ENCODE results near the gene CPTP.
"Not testable (repeated sequence)": the region's sequence is repeated elsewhere in the genome, so short reads cannot be mapped to it uniquely, and the experiment has no call there.

Gene CPTP

GRCh38 chr1:1360506-1361169, 36.0 kb downstream of the CPTP start:
- in situ Hi-C loops (cut with MboI; ENCODE audit: low sequenced_read_pairs), result no loop called here

DNA sequence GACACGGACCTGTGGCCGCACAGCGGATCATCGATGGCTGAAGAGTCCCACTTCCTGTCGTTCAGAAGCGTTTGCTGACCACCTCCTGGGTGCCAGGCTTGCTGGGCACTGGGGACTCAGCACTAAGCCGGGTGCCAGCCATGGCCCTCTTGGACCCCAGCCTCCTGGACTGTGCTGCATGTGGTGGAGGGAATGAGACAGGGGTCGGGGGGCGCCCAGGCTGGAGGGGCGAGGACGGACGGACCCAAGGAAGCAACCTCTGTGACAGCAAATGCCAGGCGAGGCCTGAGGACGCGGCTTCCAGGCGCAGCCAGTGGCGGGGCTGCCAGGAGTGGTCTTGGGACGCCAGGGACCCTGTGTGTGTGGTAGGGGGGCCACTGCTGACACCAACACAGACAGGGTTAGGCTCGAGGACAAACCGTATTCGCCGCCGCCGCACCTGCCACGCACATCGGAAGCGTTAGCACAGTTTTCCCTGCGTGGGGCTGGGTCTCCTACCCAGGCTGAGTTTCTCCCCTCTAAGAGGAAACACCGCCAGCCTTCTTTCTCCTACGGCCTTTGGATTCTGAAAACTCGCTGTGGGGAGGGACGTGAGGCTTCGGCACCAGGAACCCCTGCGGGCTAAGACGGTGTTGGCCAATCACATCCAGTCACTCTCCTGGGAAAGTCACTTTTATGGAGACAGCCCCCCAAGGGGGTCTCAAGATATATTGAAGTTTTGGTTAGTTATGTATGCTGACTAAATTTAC, 36.8 kb downstream of the CPTP start:
- in situ Hi-C loops (cut with MboI; ENCODE audit: low sequenced_read_pairs), result no loop called here

DNA sequence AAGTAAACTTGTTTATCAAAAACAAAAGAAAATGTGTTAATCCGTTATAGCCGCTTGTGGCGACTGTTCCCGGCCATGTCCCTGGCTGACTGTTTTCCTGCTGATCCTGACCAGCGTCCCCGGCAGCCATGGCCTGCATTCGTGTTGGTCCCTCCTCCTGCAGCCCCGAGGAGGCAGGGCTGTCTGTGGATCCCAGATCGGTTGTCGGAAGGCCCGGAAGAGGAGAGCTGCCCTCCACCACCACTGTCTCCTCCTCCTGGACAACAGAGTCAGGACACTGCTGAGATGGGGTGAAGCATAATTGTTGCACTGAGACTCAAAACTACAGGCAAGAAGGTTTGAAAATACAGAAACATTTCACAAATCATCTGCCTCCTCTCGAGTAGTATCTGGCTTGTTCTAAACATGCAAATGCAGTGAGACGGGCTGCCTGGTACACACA, 37.4 kb downstream of the CPTP start:
- in situ Hi-C loops (cut with MboI; ENCODE audit: low sequenced_read_pairs), result no loop called here

DNA sequence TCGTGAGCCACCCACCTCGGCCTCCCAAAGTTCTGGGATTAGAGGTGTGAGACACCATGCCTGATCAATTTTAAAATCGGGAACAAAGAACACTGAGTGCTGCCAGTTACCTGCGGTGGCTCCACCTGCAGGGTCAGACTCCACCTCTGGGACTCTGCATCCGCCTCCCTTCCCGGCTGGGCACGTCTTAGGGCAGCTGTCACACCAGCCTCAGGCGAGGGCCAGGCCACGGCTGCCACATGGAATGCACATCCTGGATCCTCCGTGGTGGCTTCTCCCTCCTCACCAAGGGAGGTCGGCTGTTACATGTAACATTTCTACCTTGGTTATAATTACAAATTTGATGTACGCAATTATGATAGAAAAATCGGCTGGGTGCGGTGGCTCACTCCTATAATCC, 39.7 kb downstream of the CPTP start:
- in situ Hi-C loops (cut with MboI; ENCODE audit: low sequenced_read_pairs), result no loop called here

GRCh38 chr1:1365875-1366698, 41.5 kb downstream of the CPTP start:
- in situ Hi-C loops (cut with MboI; ENCODE audit: low sequenced_read_pairs), result no loop called here

DNA sequence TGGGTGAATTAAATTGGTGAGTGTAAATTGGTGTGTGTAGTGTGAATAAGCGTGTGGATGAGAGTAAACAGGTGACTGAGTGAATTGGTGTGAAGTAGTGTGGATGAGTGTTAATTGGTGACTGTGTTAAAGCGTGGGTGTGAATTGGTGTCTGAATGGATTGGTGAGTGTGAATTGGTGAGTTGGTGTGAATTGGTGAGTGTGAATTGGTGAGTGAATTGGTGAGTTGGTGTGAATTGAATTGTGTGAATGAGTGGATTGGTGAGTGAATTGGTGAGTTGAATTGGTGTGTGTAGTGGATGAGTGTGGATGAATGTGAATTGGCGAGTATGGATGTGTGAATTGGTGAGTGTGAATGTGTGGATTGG, 42.1 kb downstream of the CPTP start:
- in situ Hi-C loops (cut with MboI; ENCODE audit: low sequenced_read_pairs), result no loop called here

DNA sequence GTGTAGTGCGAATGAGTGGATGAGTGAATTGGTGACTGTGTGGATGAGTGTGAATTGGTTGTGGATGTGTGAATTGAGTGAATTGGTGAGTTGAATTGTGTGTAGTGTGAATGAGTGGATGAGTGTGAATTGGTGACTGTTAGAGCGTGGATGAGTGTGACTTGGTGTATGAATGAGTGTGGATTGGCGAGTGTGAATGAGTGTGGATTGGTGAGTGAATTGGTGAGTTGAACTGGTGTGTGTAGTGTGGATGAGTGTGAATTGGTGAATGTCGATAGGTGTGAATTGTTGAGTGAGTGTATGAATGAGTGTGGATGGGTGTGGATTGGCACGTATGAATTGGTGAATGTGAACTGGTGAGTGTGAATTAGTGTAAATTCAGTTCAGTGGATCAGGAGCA, 42.7 kb downstream of the CPTP start:
- in situ Hi-C loops (cut with MboI; ENCODE audit: low sequenced_read_pairs), result no loop called here

GRCh38 chr1:1370094-1370493, 45.5 kb downstream of the CPTP start:
- in situ Hi-C loops (cut with MboI; ENCODE audit: low sequenced_read_pairs), result not testable (repeated sequence)

GRCh38 chr1:1370771-1371300, 46.2 kb downstream of the CPTP start:
- in situ Hi-C loops (cut with MboI; ENCODE audit: low sequenced_read_pairs), result no loop called here

GRCh38 chr1:1371364-1371745, 46.8 kb downstream of the CPTP start:
- in situ Hi-C loops (cut with MboI; ENCODE audit: low sequenced_read_pairs), result no loop called here

DNA sequence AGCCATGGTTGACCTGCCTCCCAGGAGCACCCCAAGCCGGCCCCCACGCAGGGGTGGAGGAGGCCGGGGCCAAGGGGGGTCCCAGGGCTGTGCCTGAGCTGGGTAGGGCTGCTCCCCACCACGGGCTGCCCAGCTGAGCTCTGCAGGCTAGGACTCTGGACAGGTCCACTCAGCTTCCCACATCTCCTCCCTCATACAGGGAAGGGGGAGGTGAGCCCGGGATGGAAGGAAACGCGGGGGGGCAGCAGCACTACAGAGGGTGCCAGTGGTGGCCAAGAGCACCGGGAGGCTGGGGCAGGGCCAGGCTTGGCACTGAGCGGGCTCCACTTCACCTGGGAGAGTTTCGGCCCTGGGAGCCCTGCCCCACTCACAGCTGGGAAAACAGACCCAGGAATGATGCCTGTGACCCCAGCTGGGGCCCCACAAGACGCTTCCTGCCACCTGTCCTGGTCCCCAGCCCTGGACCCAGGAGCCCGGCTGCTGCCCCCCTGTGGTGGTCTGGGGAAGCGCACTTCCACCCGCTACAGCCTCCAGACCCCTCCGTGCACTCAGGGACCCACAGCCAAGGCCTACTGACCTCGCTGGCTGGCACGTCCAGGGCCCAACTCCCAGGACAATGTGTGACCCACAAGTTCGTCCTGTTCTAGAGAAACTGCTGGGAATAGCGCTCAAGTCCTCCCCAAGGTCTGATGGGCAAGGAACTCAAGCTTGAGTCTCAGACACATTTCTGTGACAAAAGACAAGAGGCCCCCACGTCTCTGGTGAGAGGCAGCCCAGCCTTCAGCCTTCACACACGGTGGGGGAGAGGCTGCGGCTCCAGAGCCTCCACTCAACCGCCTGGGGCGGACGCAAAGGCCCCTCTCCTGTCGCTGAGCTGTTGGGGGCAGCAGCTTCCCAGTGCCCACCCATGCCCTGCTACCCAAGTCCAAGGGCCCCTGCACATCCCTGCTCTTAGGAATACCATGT, 47.4 kb downstream of the CPTP start:
- in situ Hi-C loops (cut with MboI; ENCODE audit: low sequenced_read_pairs), result no loop called here

GRCh38 chr1:1373051-1373814, 48.6 kb downstream of the CPTP start:
- in situ Hi-C loops (cut with MboI; ENCODE audit: low sequenced_read_pairs), result no loop called here

DNA sequence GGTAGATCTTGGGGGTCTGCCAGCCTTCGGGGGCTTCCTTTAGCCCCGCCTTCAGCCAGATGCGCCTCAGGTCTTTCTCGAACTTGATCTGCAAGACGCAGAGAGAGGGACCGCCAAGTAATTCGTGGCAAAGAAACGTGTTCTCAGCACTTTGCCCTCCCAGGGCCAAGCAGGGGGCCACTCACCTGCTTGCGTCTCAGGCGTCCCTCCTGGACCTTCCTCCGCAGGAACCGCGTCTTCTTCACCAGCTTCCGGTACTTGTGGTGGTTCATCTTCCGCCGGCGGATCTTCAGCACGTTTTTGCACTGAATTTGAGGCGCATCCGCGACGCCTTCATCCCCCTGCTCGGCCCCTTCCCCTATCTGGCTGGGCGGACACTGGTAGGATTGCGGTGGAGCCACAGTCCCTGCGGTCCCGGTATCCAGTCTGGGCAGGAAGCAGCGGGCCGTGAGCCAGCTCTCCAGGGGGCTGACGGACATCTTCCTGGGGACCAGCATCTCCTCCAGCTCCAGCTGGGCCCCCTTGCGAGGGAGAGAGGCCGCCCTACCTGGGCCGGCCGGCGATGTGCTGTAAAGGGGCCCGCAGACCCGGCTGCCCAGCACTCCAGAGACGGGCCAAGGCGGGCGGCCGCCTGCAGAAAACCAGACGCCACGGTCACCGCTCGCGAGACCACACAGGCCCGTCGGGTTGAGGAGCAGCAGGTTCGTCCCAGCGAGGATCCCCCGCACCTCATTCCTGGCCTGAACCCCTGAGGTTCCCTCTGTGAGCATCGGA, 49.4 kb downstream of the CPTP start:
- in situ Hi-C loops (cut with MboI; ENCODE audit: low sequenced_read_pairs), result no loop called here

DNA sequence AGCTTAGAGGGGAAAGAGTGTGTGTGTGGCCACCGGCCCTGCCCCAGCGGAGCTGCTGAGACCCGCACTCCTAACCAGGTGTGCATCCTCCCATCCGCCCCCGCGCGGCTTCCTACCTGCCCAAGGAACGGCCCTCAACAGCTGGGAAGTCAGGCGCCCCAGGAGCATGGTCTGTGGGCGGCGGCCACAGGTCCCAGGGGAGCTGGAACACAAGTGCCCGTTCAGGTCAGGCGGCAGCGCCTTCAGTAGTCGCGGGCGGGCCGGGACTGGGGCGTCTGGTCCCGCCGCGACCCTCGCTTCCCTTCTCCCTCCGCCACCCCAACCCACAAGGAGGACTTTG, 50.0 kb downstream of the CPTP start:
- in situ Hi-C loops (cut with MboI; ENCODE audit: low sequenced_read_pairs), result no loop called here

- in situ Hi-C loops (cut with MboI; ENCODE audit: low sequenced_read_pairs), result no loop called here
These were observed 50.5 kb downstream of the CPTP start, which contains the start of gene AURKAIP1 for GRCh38 chr1:1374929-1375662. Gene AURKAIP1, minus strand, starts transcription at chr1:1375207. Its CDS starts 451 bp downstream, at chr1:1374756.

- in situ Hi-C loops (cut with MboI; ENCODE audit: low sequenced_read_pairs), result no loop called here
These were observed 52.1 kb downstream of the CPTP start for GRCh38 chr1:1376551-1377226.

DNA sequence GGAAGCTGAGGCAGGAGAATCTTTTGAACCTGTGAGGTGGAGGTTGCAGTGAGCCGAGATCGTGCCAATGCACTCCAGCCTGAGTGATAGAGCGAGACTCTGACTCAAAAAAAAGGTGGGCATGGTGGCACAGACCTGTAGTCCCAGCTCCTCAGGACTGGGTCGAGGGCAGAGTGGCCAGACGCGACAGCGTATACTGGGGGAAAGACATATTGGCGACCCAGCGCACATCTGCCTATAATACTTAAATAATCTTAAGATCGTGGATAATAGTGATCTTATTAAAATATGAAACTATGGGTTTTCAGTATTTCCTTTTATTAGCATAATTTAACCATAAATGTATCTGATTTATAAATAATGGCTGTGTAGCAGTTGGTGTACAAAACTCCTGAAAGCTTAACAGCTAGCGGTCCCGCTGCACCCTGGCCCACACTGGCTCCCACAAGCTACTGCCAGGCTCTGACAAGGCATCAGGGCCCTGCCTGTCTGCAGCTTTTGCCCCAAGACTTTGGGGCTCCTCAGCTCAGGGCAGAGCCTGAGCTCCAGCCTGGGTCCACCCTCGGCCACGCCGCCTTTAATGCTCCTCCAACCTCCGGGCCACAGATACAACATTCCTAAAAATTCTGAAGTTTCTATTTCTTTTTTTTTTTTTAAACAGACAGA, 53.1 kb downstream of the CPTP start:
- in situ Hi-C loops (cut with MboI; ENCODE audit: low sequenced_read_pairs), result no loop called here

Measured in hTERT RPE-1 (cell line).